NCI-H2171 (cell line): Measurements from ENCODE around the gene SPOUT1.
A peak's percentile ranks its signal among the peaks of the same experiment; 100 is the strongest.

ENCODE experiments used
- DNase-seq: peaks from one replicate; lab custom pipeline; 2025; lab: John Stamatoyannopoulos, UW

SPOUT1 gene

DNA sequence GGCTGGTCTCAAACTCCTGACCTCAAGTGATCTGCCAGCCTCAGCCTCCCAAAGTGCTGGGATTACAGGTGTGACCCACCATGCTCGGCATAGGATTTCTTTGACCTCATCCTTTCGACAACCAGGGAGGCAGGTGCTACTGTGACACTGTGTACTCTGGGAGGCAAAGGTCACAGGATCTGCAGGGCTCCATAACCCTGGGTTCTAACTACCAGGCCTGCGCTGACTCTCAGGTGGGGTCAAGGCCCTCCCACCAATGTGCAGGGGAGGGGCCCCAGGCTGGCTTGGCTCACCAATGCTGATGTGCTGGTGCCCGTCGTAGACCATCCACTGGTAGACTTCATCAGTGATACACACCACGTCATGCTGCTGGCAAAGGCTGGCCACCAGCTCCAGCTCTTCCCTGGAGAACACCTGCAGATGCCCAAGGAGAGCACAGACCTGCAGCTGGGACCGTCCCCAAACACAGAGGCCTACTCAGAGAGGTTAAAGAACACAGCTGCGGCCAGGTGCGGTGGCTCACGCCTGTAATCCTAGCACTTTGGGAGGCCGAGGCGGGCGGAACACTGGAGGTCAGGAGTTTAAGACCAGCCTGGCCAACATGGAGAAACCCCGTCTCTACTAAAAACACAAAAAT, 7.0 kb upstream of the SPOUT1 start:
- DNase-seq, result no peak

GRCh38 chr9:128835246-128836210, 5.9 kb upstream of the SPOUT1 start:
- no peak for DNase-seq

GRCh38 chr9:128833696-128834095, 4.1 kb upstream of the SPOUT1 start:
- no peak for DNase-seq

DNA sequence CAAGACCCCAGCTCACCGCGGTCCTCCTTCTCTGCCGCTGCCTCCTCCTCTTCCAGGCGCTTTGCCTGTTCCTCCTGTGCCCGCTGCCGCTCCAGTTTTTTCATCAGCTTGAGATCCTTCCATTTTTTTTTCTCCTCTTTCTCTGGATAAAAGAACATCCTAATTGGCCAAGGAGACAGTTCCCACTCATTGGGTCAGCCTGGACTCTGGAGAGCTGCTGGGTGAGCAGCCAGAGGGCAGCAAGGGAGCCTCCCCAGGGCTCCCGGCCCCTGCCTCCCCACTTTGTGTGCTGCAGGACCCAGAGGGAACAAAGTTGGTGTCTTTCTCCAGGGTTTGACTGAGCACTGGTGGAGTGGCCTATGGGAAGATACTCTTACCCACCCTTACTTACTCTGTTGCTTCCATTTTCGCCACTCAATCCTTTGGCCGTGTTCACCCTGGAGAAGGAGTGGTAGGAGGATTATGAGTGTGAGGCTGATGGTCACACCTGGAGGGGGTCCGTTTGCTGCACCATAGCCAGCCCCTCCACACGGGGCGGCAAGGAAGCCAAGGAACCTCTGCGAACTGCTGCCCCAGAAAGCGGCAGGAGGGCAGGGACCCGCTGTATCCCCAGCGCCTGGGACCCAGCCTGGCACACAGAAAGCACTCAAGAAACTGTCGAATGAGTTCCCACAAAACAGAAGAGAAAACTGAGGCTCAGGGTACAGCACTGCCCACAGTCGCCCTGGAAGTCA, 708 bp downstream of the SPOUT1 start:
- DNase-seq, result no peak

DNA sequence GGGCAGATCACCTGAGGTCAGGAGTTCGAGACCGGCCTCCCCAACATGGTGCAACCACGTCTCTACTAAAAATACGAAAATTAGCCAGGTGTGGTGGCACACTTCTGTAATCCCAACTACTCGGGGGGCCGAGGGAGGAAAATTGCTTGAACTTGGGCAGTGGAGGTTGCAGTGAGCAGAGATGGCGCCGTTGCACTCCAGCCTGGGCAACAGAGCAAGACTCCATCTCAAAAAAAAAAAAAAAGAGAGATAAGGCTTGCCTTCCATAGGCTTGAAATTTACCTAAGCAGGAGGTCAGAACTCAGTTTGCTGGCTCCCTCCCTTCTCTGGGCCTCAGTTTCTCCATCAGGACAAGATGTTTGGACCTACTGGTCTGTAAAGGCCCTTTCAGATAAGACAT, 1.3 kb downstream of the SPOUT1 start:
- no peak for DNase-seq

DNA sequence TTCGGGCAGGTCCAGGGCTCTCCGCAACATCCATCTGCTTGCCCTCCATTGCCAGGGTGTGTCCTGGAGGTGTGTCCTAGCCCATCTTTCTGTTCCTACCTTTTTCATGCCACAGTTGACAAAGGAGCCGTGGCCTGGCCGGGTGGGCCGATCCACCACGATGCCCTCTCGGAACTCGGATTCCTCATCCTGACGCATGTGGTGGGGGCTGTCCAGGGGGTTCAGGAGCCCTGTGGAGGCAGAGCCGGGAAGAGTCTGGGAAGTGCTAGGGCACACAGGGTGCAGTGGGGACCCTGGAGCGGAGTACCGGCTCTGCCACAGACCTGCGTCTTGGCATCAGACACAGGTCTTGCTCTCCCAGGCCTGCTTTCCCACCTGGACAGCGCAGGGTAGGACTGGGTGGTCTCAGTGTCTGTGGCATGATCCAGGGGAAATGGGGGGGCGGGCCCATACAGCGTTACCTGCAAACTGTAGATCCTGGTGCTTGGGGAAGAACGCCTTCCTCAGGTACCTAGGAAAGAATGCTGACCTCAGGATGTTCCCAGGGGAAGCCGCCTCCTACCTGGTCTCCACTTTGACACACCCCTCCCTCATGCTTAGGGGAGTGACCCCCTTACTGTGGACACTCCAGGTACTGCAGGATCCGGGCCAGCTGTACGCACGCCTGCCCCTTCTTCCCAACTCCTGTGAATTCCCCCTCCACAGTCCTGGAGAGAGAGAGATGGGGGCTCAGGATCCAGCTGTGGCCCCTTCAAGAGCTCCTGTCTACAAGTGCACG, 3.5 kb downstream of the SPOUT1 start:
- no peak for DNase-seq

DNA sequence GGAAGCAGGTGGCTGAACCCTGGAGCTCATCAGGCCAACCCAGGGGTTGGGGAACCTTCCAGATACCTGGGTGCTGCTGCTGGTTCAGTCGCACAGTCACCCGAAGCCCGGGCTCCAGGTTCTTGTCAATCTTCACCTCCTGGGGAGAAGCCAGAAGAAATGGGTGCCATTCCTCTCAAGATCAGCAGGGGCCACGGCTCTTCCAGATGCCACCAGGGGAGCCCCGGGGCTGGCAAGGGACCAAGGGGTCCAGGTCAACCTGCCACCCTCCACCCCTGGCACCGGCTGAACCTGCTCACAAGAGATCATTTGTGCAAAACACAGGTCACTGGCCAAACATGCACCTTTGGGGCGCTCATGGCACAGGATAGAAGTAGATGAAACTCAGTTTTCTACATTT, 4.7 kb downstream of the SPOUT1 start:
- no peak for DNase-seq

DNA sequence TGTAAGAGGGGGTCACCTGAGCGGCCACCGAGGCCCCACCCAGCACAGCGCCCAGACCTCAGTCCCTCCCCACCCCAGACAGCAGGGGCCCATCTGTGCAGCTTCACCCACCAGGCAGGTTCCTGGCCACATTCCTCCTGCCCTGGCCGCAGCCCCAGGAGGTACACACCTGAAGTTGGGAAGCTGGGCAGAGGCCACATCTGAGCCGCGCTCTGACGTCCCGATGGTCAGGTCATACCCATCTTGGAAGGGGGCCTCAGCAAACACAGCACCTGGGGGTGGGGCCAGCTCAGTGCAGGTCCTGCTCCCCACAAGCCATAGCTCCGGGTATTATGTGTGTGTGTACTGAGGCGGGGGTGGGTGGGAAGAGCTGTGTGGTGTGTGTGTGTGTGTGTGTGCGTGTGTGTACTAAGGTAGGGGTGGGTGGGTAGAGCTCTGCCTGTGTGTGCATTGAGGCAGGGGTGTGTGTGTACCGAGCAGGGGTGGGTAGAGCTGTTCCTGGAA, 5.6 kb downstream of the SPOUT1 start:
- no peak for DNase-seq

DNA sequence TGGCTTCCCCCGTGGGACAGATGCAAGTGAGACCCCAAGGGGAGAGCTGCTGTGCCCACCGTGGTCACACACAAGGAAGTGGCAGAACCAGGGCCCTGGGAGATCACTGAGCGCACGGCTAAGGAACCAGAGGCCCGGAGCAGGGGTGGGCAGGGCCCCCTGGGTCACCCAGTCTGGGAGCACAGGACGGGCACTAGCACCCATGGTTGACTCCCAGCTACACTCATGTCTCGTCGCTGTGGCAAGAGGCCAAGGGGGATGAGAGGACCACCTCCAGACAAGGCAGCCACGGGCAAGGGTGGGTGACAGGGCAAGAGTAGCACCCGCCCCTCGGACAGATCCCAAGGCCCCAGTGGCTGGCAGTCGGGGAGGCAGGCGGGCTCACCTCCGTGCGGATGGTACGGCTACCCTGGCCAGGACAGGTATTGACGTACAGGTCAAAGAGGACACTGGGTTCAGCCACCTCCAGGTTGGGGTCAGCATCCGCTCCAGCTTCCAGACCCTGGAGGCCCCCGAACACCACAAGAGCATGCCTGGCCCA, 6.2 kb downstream of the SPOUT1 start:
- no peak for DNase-seq

DNA sequence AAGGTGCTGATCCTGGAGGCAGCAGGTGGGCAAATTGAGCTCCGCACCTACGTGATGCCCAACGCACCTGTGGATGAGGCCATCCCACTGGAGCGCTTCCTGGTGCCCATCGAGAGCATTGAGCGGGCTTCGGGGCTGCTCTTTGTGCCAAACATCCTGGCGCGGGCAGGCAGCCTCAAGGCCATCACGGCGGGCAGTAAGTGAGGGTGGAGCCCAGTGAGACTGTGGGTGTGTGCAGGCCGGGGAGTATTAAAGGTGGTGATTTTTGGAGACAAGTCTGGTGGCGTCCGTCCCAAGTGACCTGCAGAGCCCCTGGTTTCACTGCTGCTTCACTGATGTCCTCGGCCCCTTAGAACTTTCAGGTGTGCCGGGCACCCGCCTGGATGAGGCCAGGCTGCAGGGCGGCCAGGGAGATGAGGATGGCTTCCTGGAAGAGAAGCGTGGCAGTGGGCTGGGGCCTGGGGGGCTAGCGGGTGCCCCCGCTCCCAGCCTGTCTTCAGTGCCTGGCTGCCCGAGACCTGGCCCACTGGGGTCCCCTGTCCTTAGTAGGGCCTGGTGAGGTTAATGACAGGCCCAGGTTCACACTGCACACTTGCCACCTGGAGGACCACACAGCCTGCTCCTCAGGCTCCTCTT, 7.1 kb downstream of the SPOUT1 start:
- DNase-seq, result no peak

DNA sequence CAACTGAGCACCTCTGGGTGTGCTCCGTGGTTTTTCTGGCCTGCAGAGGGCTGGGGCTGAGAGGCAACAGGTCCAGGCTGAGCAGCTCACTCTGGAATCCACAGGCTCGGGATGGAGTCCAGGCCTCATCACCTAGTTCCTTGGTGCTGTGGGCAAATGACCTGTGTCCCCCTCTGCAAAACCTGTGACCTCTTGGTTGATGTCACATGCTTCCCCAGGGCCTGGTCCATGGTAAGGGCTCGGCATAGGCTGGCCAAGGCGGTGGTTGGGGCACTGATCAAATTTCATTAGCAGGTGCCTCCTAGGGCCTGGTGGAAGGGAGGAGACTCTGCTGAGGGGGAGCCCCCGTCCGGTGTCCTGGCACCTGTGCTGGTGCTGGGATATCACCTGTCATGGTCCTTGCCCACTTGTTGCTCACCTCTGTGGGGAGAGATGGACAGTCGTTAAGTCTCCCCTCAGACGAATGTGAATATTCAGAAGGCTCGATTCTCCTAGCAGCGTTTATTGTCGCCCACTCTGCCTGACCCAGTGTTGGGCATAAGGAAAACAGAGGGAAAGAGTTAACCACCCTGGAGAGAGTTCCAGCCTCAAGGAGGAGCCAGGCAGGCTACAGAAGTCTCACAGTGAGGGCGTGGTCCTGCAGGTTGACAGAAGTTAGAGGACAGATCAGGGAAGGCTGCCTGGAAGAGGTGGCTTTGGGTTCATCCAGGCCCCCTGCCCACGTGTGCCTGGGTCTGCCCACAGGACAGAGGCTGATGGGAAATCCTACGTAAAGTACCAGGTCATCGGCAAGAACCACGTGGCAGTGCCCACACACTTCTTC, 7.8 kb downstream of the SPOUT1 start:
- no peak for DNase-seq

- no peak for DNase-seq
Observed at GRCh38 chr9:128820665-128821583, 8.7 kb downstream of the SPOUT1 start.

DNA sequence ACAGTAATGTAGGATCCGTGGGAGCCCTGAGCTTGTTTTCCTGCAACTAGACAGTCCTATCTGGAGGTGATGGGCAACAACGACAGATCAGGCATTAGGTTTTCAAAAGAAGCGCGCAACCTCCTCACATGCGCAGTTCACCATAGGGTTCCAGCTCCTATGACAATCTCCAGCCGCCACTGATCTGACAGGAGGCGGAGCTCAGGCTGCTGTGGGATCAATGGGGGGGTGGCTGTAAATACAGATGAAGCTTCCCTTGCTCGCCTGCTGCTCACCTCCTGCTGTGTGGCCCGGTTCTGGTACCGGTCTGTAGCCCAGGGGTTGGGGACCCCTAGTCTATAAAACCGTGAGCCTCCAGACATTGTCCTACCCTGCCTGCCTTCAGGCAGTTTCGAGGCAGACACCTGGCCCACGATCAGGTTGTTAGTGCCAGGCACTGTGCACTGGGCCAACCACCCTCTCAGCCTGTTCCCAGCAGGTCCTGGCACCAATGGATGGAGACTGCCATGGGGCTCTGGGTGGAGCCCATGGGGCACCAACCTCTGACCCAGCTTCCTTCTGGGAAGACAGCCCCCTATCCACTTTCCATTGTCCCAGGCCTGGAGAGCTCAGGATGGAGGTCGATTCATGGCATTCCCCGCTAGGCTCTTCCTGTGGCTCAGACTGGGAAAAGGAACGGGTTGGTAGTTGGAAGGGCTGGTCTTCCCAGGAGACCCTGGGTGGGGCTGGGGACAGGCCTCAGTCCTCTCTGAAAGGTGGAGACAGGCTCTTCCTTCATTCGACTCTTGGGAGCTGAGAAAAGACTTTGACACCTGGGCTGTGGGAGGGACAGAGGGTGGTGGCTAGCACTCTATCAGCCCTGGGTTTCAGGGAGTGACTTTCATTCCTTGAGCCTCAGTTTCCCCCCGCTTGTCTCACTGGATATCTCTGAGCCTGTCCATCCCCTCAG, 9.6 kb downstream of the SPOUT1 start:
- DNase-seq, result no peak

- peak; percentile 74 for DNase-seq
Observed at GRCh38 chr9:128818839-128819715, 10.5 kb downstream of the SPOUT1 start.

DNA sequence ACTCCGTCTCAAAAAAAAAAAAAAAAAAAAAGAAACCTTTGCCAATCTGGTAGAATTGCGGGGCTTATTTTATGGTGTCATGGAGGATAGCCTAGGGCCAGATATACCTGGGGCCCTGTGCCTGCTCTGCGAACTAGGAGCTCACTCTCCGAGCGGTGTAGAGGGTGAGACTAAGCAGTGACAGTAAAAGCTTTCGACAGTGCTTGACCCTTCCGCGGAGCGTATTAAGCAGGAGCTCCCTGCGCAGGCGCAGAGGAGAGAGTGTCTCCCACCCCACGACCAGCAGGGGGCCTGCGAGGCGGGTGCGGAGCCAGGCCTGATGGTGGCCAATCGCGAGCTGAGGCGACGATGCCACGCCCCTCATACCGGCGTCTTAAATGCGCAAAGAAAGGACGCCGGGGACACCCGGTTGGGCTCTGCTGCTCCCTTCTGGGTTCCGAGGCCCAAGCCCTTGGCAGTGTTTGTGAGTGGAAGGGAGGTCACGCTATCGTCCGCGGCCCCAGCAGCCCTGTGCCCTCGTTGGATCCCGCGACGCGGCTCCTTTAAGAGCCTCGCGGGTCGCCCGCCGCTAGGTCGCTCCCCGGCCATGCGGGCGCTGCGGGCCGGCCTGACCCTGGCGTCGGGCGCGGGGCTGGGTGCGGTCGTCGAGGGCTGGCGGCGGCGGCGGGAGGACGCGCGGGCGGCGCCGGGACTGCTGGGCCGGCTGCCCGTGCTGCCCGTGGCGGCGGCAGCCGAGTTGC, 11.3 kb downstream of the SPOUT1 start, which contains the start of gene ENDOG:
TSS of gene ENDOG (plus strand) at position 402 of the 740 bp plus-strand sequence. CDS start at position 587, 185 bp downstream.
- peak; percentile 99 for DNase-seq

- no peak for DNase-seq
Observed at GRCh38 chr9:128810873-128811272, 18.7 kb downstream of the SPOUT1 start.
